Hypothalamus (tissue), 51 donors: ENCODE measurements around the gene PCCA.
"Not testable (repeated sequence)": the region's sequence is repeated elsewhere in the genome, so short reads cannot be mapped to it uniquely, and the experiment has no call there.

Source experiments
- DNase-seq, 51 donors: peaks; one replicate each; lab custom pipeline; 2025; lab: John Stamatoyannopoulos, UW

PCCA gene

DNA sequence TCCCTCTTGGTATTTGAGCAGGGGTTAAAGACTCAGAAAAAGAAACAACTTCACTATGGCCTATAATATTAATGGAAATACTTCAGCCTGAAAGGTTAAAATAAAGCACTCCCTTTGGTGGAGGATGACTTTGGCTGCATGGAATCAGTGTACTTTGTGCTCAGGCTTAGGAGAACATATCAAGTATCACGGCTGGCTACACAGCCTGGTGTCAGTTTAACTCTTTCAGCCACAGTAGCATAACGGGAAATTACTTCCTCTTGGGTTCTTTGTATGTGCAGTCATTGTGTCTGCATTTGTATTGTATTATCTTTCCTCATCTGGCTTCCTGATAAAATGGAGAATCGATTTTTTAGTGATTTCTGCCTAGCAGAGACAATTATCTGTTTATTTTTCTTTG is 260.7 kb downstream of the PCCA start:
- DNase-seq, result no peak

DNA sequence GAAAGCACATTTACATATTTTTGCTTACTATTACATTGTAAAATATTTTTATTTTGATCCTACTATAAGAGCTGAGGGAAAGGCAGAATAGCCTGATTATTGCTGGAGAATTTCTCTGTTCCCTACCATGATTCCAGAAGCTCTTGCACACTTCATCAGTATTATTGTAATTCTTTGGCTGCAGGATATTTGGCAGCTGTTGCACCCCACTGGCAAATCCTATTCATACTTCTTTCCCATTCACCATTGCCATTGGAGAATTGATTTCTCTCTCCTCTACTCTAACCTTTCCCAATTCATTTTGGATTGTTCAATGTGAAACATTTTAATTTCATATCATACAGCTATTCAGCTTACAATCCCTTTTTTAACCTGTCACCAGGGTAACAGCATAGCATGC is 261.7 kb downstream of the PCCA start:
- DNase-seq, result peak in 1 of 51 donors; percentile 0

DNA sequence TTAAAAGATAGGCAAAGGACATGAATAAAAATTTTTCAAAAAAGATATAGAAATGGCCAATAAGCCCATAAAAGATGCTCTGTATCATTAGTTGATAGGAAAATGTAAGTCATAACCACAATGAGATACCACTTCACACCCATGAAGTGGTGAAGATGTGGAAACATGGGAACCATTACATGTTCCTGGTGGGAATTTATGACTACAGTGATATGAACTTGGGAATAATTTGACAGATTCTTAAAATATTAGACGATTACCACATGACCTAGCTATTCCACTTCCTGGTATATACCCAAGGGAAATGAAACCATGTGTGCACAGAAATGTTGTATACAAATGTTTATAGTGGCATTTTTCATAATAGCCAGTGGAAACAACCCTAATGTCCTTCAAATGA is 267.5 kb downstream of the PCCA start:
- DNase-seq, result no peak

DNA sequence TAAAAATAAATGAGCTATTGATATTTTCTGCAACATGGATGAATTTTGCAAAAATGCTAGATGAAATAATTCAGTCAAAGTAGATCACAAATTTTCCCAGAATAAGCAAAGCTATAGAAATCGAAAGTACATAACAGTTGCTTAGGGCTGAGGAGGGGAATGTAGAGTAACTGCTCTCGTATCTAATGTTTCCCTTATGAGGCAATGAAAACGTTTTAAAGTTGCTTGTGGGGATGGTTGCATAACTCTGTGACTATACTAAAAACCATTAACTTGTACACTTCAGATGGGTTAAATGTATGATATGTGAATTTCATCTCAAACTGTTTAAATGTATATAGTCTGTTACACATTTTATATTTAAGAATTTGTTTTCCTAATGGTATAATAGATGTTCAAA is 268.0 kb downstream of the PCCA start:
- no peak for DNase-seq

DNA sequence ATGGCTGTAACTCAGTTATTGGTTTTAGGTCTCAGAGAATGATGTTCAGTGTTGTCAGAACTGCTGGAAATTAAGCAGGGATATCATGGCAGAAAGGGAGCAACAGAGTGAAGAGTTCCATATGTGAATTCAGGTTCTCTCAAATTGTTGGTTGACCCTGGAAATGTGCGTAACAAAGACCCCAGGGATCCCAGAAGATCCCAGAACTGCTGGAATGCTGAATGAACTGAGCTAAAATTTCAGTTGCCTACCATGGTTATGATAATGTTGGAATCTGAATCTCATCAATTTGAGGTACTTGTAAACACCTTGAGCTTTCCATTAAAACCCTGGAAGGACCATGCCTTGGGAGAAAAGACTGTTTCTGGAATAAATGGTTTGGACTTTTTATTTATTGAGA is 268.9 kb downstream of the PCCA start:
- no peak for DNase-seq

DNA sequence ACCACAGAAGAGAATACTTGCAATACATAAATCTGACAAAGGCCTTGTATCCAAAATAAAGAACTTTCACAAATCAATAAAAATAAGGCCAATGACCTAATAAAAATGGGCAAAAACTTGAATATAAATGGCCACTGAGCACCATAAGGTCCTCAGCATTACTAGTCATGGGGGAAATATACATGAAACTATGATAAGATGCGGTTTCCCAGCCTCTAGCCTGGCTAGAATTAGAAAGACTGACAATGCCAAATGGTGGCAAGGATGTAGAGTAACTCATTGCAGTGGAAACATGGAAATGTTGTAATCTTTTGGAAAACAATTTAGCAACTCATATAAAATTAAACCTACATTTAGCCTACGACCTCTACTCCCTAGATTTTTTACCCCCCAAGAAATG is 272.6 kb downstream of the PCCA start:
- no peak for DNase-seq

DNA sequence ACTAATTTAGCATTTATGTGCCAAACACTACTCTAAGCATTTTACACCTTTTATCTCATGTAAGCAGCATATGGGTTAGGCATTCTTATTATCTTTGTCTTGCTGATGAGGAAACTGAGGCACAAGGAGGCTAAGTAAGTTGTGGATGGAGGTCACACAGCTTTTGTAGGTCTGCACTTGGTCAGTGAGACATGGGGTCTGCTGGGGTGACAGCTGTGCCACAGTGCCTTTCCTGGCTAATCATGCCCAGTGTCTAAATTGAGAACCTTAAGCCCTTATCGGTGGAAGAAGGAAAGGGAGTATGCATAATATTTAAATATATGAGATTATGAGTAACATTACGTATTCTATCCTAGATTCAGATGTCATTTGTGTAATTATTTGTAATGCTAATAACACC is 273.5 kb downstream of the PCCA start:
- no peak for DNase-seq

DNA sequence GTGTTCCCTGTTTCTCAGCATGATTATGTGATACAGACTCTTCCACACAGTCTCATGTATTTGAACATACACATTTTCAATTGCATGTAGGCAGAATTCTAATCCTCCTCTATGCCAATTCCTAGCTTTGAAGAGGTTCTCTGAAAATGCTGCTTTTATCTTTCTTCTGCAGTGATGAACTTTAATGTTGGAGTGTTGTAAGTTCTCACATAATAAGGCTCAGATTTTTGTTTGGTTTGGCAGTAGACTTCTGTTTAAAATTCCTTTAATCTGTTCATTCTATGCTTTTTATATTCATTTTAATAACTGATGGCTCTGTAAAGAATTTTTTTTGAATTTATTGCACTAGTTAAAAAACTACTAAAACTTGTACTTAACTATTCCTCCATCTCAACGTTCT is 273.9 kb downstream of the PCCA start:
- no peak for DNase-seq

DNA sequence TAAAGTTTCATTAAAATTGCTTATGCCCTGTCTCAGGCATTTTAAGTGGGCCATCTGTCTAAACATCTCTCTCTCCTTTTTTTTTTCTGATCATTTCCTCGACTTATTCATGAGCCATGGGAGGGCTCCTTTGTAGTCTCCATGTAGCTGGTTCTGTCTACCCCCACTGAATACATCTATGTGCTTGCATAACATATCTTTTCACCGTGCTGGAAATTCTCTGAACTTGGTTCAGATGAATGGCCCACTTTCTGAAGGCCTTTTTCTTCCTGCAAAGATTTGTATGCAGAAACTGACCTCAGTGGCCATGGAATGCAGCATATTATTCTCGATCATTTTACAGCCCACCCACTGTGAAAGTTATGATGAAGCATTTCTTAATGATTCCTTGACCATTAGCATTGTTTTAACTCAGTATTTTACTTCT is 274.4 kb downstream of the PCCA start:
- no peak for DNase-seq

DNA sequence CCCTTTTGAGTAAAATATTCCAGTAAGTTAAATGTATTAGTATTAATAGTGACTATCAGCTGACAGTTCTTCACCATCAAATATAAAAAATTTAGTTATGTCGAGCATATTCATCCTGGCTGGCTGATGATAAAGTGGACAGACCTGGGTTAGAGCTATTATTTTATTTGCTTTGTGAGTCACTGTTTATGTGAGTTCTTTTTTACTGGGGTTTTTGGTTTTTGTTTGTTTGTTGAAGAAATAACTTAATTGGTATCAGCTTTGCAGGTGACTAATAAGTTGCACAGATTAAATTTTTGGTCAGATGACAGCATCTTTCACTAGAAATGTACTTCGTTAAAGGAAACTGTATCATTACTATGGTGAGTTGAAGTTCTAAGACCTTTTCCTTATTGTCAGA is 275.0 kb downstream of the PCCA start:
- peak in 1 of 51 donors; percentile 0 for DNase-seq

DNA sequence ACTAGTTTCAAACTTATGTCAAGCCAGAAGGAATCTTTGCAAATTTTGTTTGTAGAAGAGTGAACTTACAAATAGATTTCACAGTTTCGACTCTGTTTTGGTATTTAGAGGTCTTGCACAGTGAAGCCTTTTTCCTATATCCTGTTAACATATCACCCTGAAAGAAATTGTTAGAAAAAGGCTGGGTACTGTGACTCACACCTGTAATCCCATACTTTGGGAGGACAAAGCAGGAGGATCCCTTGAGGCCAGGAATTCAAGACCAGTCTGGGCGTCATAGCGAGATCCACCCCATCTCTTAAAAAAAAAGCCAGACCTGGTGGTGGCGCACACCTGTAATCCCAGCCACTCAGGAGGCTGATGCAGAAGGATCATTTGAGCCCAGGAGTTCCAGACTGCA is 275.7 kb downstream of the PCCA start:
- no peak for DNase-seq

DNA sequence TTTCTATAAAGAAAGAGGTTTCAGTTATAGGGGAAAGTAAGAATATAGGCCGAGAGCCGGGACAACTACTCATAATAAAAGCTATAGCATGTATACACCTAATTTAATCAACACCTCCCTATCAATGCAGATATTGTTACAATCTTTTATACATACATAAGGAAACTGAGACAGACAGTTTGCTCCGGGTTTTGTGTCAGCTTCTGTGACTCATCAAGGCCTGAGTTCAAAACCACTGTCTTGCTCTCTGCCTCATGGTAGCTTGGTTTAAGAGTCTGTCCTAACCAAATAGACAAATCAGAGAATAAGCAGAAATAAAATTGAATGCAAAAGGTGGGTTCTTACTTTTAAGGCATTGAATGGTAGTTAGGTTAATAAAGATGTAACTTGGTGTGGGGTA is 276.8 kb downstream of the PCCA start:
- no peak for DNase-seq

DNA sequence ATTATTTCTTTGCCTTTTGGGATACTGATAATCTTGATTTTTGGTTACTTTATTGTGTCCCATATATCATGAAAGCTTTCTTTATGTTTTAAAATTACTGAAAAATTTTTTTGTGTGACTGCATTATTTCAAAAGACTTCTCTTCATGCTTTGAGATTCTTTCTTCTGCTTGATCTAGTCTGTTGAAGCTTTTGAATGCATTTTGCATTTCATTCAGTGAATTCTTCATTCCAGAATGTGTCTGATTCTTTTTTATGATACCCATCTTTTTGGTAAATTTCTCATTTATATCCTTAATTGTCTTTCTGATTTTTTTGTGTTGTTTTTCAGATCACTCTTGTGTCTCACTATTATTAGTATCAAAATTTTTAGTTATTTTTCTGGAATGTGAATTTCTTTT is 289.6 kb downstream of the PCCA start:
- no peak for DNase-seq

DNA sequence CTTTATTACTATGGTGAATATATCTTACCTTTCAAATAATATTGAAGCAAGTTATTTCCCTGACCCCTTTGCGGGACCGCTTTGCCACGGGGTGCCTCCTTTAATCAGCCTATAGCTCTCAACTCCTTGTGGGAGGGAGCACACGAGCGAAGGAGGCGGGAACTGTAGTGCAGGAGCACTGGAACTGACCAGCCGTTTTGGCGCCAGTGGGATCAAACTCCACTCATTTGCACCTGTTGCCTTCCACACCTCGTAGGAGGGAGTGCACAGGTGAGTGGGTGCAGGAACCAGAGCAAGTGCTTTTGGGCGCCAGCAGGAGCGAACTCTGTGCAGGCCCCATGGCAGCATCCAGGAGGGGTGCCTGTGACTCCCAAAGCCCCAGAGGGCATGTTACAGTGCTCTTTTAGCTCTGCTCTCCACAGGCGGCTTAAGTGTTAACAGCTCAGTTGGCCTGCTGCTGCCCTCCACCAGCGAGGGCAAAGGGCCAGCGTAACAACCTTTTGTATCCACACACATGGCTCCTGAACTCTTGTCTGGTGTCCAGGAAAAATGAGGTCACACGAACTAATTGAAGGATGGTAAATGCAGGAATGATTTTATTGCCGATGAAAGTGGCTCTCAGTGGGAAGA is 292.8 kb downstream of the PCCA start:
- DNase-seq, result no peak

DNA sequence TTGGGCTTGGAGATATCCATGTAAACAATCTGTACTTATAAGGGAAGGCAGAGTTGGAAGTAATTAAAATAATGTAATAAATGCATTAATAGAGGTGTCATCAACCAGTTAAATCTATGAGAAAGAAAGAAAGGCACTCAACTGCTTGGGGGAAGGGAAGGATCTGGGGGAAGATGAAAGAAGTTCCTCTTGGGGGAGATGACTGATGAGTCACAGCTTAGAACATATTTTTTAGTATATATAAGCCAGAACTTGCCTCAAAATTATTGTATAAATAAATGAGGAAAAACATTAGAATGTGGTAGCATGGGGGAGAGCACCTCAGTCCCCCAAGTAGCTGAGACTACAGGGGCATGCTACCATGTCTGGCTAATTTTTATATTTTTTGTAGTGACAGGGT is 293.9 kb downstream of the PCCA start:
- no peak for DNase-seq

DNA sequence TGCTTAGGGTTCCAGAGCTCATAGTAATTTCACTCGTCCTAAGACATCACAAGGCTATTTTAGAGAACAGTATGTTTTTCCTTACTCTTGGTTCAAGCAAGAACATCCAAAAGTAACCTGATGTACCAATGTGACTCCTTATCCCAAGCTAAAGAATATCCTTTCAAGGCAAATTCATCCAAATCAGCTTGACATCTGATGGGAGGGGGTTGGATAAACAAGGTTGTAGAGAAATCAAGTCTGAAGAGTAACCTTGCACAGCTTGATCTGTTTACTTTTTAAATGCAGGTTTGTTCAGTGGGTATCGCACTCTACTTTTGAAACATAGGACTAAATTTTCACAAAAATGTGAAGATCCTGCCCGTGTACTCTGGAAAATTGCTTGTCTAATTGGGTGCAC is 298.5 kb downstream of the PCCA start:
- DNase-seq, result no peak

DNA sequence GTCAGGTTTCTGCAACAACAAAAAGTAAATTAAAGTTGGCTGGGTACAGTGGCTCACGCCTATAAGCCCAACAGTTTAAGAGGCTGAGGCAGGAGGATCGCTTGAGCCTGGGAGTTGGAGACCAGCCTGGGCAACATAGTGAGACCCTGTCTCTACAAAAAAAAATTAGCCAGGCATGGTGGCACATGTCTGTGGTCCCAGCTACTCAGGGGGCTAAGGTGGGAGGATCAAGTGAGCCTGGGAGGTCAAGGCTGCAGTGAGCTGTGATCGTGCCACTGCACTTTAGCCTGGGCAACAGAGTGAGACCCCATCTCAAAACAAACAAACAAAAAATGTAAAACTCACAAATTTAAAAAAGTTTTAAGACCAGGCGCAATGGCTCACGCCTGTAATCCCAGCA is 299.3 kb downstream of the PCCA start:
- not testable (repeated sequence) for DNase-seq

DNA sequence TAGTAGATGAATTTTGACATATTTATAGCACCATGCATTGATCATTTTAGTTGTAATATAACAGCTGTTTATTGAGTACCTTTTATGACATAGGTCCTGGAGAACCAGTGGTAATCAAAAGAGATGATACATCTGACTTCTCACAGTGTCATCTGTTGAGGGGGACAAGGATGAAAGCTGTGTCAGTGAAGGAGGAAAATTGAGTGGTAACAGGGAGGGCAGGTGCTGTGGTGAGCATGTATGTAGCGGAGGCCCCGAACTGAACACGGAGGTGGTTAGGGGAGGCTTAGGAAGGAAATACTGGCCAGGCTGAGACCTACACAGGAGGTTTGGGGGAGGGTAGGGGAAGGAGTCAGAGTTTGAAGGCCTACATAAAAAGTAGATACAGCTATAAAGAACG is 300.0 kb downstream of the PCCA start:
- no peak for DNase-seq

DNA sequence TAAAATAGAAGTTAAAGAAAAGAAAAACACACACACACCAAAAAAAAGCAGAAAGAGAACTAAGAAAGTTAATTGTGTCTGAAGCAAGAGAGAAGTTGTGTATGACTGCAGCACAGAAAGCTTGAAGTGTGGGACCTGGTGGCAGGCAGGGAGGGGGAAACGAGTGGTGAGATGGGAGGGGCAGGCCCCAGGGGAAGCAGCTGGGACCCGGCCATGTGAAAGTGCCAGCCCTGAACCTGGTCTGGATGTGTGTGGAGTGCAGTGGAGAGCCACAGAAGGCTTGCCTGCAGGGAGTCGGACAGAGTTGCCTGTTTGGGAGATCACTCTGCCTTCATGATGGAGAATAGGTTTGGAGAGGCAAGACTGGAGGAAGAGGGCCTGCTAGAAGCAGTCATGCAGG is 300.7 kb downstream of the PCCA start:
- DNase-seq, result no peak

DNA sequence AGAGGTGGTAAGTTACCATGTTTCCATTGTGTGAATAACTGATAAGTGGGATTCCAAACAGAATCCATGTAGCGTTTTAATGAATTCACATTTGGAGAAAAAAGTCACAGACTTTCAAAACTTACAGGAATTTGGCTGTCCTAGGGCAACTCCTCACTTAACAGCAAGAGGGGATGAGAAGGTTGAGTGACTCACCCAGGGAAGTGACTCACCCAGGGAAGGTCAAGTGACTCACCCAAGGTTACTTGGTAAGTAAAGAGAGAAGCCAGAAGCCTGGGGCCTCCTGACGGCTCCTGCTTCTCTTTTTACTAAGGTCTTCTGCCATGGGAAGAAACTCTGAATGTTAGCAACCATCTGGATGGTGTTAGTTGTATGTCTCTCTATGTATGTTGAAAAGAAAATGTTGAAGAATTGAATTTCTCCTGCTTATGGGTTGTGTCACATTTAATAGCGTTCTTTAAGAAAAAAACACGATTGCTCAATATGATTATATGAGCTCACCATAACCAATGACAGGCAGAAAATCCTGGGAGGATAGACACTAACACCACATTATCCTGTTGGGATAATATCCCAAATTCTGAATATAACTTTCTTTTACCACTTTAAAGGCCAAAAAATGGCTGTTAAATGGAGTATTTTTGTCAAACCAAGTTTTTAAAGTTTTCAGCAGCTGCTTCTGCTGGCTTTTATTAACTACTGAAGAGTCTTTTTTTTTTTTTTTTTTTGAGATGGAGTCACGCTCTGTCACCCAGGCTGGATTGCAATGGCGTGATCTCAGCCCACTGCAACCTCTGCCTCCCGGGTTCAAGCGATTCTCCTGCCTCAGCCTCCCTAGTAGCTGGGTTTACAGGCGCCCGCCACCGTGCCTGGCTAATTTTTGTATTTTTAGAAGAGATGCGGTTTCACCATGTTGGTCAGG is 304.1 kb downstream of the PCCA start:
- peak in 4 of 51 donors; percentile 1 to 33 (median 7) for DNase-seq

DNA sequence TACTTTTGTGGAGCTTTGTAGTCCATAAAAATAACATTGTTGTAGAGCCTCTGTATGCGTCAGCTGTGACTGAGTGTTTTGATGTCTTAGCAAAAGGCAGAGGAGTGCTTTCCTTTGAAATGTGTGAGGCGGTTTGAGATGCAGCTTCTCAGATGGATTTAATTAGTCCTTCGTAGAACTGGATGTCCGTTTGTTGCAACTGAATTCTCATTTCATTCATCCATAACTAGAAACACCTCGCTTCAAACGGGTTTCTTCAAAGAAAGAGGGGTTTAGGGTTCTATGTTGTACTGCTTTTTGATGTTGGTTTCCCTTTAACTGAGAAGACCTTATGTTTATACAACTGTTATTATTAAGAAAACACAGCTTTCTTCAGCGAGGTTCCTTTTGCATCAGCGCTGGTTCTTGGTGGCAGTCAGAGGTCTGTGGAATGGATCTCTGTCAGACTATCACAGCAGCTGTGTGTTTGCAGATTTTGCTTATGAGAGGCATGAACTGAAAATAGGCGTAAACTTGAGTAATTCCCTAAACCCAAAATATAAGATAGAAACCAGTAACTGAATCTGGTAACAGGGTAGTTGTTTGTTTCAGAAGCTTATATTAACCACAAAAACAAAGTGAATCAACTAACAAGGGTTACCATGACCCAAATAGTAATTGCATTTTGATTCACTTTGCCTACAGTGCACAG is 305.3 kb downstream of the PCCA start:
- no peak for DNase-seq
